Measurements from ENCODE around the gene SLC17A2. TPM values are rescaled to one million over a fixed set of nuclear protein-coding genes. Genes with fewer than 3 reads are reported as not detected.

The SLC17A2 gene
- total and polyA plus RNA-seq, 2 of the 13 experiments (the other 11 are each of a cell fraction or from before 2014, with no cell fraction given) = 11.2 to 32.4 TPM

DNA sequence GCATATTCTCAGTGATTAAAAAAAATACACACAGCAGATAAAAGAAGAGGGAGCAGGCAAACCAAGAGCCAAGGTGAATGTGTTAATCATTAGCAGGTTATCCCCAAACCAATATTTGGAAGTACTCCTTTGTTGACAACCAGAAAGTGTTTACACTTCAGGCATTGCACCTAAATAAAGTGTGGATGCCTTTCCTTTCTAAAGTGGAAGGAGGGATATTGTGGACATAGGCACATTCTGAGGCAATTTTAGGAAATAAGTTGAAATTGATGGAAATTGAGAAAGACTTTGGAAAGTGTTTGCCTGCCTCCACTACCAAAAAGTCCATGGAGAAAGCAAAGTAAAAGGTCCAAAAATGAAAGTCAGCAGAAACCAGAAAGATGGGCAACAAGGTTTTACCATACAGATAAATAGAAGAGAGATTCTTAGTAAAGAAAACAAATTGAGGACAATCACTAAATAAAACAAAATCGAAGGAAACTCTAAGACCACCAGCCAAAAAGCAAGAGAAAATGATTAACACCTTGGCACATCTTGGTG, 22.9 kb downstream of the SLC17A2 start (continued):
- peak; percentile 42; the same call in 1 of the 2 replicates for TF ChIP-seq SOX13 (IDR thresholded peaks at IDR 0.05)
- TF ChIP-seq SOX13 (CRISPR knock-in tag; conservative IDR thresholded peaks at IDR 0.05 in 1 of 2, IDR thresholded peaks at IDR 0.05 in 1 of 2) = peak in 1 of 2 experiments; percentile 95; a peak in 2 of 4 replicates
- peak; percentile 94; the same call in 1 of the 2 replicates for TF ChIP-seq NFKBIZ (CRISPR knock-in tag; IDR thresholded peaks at IDR 0.05)
- no peak for TF ChIP-seq SIN3B (IDR thresholded peaks at IDR 0.05; ENCODE audit: low read length)
- TF ChIP-seq ISL2 (CRISPR knock-in tag; IDR thresholded peaks at IDR 0.05) = peak; percentile 97
- peak; percentile 88; the same call in 1 of the 2 replicates for TF ChIP-seq ZNF816 (CRISPR knock-in tag; IDR thresholded peaks at IDR 0.05; ENCODE audit: borderline replicate concordance)
- TF ChIP-seq ZBTB20 (CRISPR knock-in tag; IDR thresholded peaks at IDR 0.05; ENCODE audit: borderline replicate concordance, low read depth) = 0 out of 2 replicates have a peak, but pooled peaks have one; percentile 39
- TF ChIP-seq RAD51 (IDR thresholded peaks at IDR 0.05; ENCODE audit: borderline replicate concordance) = no peak
- TF ChIP-seq, protein P1, sequence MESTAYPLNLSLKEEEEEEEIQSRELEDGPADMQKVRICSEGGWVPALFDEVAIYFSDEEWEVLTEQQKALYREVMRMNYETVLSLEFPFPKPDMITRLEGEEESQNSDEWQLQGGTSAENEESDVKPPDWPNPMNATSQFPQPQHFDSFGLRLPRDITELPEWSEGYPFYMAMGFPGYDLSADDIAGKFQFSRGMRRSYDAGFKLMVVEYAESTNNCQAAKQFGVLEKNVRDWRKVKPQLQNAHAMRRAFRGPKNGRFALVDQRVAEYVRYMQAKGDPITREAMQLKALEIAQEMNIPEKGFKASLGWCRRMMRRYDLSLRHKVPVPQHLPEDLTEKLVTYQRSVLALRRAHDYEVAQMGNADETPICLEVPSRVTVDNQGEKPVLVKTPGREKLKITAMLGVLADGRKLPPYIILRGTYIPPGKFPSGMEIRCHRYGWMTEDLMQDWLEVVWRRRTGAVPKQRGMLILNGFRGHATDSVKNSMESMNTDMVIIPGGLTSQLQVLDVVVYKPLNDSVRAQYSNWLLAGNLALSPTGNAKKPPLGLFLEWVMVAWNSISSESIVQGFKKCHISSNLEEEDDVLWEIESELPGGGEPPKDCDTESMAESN (CRISPR knock-in tag; conservative IDR thresholded peaks at IDR 0.05) = peak; percentile 84
- no peak for TF ChIP-seq SETDB1 (CRISPR knock-in tag; IDR thresholded peaks at IDR 0.05; ENCODE audit: borderline replicate concordance)
- peak; percentile 82; the same call in 1 of the 2 replicates for TF ChIP-seq MBD4 (IDR thresholded peaks at IDR 0.05; ENCODE audit: borderline replicate concordance, low read length)
- 0 out of 2 replicates have a peak, but pooled peaks have one; percentile 52 for TF ChIP-seq ZNF644 (CRISPR knock-in tag; IDR thresholded peaks at IDR 0.05; ENCODE audit: low read depth)
- TF ChIP-seq, protein P2, sequence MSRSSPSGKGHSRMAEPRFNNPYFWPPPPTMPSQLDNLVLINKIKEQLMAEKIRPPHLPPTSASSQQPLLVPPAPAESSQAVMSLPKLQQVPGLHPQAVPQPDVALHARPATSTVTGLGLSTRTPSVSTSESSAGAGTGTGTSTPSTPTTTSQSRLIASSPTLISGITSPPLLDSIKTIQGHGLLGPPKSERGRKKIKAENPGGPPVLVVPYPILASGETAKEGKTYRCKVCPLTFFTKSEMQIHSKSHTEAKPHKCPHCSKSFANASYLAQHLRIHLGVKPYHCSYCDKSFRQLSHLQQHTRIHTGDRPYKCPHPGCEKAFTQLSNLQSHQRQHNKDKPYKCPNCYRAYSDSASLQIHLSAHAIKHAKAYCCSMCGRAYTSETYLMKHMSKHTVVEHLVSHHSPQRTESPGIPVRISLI (CRISPR knock-in tag; IDR thresholded peaks at IDR 0.05; ENCODE audit: borderline replicate concordance) = peak; percentile 66; the same call in 1 of the 2 replicates
- peak; percentile 87 for TF ChIP-seq KDM6A (CRISPR knock-in tag; IDR thresholded peaks at IDR 0.05; ENCODE audit: low read depth)
- peak; percentile 97 for TF ChIP-seq RCOR2 (CRISPR knock-in tag; IDR thresholded peaks at IDR 0.05)
- no peak for TF ChIP-seq ZNF496 (CRISPR knock-in tag; IDR thresholded peaks at IDR 0.05; ENCODE audit: insufficient replicate concordance)
- TF ChIP-seq, protein P3, sequence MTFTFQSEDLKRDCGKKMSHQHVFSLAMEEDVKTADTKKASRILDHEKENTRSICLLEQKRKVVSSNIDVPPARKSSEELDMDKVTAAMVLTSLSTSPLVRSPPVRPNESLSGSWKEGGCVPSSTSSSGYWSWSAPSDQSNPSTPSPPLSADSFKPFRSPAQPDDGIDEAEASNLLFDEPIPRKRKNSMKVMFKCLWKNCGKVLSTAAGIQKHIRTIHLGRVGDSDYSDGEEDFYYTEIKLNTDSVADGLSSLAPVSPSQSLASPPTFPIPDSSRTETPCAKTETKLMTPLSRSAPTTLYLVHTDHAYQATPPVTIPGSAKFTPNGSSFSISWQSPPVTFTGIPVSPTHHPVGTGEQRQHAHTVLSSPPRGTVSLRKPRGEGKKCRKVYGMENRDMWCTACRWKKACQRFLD (CRISPR knock-in tag; IDR thresholded peaks at IDR 0.05; ENCODE audit: borderline replicate concordance) = no peak
- TF ChIP-seq HMG20A (CRISPR knock-in tag; IDR thresholded peaks at IDR 0.05; ENCODE audit: borderline replicate concordance) = peak; percentile 97
- TF ChIP-seq NCOA5 (CRISPR knock-in tag; IDR thresholded peaks at IDR 0.05) = no peak
- TF ChIP-seq, protein P4, sequence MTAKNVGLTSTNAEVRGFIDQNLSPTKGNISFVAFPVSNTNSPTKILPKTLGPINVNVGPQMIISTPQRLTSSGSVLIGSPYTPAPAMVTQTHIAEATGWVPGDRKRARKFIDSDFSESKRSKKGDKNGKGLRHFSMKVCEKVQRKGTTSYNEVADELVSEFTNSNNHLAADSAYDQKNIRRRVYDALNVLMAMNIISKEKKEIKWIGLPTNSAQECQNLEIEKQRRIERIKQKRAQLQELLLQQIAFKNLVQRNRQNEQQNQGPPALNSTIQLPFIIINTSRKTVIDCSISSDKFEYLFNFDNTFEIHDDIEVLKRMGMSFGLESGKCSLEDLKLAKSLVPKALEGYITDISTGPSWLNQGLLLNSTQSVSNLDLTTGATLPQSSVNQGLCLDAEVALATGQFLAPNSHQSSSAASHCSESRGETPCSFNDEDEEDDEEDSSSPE (CRISPR knock-in tag; IDR thresholded peaks at IDR 0.05) = 0 out of 2 replicates have a peak, but pooled peaks have one; percentile 19
- TF ChIP-seq, protein P5, sequence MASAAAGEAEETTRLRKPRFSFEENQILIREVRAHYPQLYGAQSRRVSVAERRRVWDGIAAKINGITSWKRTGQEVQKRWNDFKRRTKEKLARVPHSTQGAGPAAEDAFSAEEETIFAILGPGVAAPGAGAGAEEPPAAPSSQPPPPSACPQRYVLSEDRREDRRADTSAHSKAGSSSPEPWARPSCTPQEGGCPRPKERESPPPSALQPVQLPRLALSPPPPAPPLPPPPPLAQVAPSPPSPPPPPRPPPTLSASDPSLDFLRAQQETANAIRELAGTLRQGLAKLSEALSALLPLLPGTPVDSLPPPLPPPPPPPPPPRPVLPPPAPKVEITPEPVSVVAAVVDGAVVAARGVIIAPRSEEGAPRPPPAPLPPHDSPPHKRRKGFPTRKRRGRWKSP (CRISPR knock-in tag; IDR thresholded peaks at IDR 0.05) = peak; percentile 83; the same call in 1 of the 2 replicates
- TF ChIP-seq MED1 (CRISPR knock-in tag; IDR thresholded peaks at IDR 0.05) = peak; percentile 99
- TF ChIP-seq, protein P6, sequence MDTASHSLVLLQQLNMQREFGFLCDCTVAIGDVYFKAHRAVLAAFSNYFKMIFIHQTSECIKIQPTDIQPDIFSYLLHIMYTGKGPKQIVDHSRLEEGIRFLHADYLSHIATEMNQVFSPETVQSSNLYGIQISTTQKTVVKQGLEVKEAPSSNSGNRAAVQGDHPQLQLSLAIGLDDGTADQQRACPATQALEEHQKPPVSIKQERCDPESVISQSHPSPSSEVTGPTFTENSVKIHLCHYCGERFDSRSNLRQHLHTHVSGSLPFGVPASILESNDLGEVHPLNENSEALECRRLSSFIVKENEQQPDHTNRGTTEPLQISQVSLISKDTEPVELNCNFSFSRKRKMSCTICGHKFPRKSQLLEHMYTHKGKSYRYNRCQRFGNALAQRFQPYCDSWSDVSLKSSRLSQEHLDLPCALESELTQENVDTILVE (CRISPR knock-in tag; IDR thresholded peaks at IDR 0.05) = peak; percentile 21
